ENCODE measurements around the gene SSH2.

GRCh38 chr17:29936724-29937123 lies 6.7 kb upstream of the SSH2 start:
- TF ChIP-seq MAX (IDR thresholded peaks at IDR 0.05; ENCODE audit: low read depth), result no peak
- TF ChIP-seq CTCF (IDR thresholded peaks at IDR 0.05), result no peak
- no peak for TF ChIP-seq GABPA (IDR thresholded peaks at IDR 0.05; ENCODE audit: low read depth)
- no peak for TF ChIP-seq IRF3 (IDR thresholded peaks at IDR 0.05; ENCODE audit: low read depth, low read length)
- no peak for TF ChIP-seq RAD21 (IDR thresholded peaks at IDR 0.05; ENCODE audit: low read length)
- no peak for TF ChIP-seq TAF1 (IDR thresholded peaks at IDR 0.05; ENCODE audit: borderline replicate concordance, low read depth, low read length)
- no peak for TF ChIP-seq REST (IDR thresholded peaks at IDR 0.05; ENCODE audit: low read depth, low read length)
- TF ChIP-seq EP300 (IDR thresholded peaks at IDR 0.05; ENCODE audit: borderline replicate concordance in 1 of 2, low read depth in 1 of 2, low read length in 1 of 2), result no peak
- TF ChIP-seq YY1 (IDR thresholded peaks at IDR 0.05; ENCODE audit: low read depth), result no peak
- no peak for TF ChIP-seq RCOR1 (IDR thresholded peaks at IDR 0.05; ENCODE audit: low read length)

Measured in SK-N-SH (cell line).